ENCODE data around the gene ACER1. TPM values are rescaled to one million over a fixed set of nuclear protein-coding genes. Genes with fewer than 3 reads are reported as not detected.

ACER1 gene
- total and polyA plus RNA-seq, 10 of the 15 experiments (the other 5 are each of a cell fraction or from before 2014, with no cell fraction given) = not detected

DNA sequence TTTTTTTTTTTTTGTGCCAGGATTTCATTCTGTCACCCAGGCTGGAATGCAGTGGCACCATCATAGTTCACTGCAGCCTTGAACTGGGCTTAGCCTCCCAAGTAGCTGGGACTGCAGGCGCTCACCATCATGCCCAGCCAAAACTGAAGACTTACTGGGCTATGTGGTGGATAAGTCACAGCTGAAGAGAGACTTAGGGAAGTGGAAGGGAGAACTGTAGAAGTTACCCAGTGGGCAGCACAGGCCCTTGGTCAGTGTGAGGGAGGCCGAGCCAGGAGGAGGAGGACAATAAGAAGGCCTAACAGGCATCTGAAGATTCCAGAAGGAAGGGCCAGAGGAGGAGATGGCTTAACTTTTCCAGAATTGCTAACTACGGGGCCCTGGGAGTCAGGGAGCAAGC, 46.3 kb upstream of the ACER1 start (continued):
- no peak for TF ChIP-seq PML (IDR thresholded peaks at IDR 0.05; ENCODE audit: low read length)
- no peak for TF ChIP-seq PAX8 (IDR thresholded peaks at IDR 0.05)
- TF ChIP-seq RELB (IDR thresholded peaks at IDR 0.05; ENCODE audit: low read depth) = no peak
- no peak for TF ChIP-seq CUX1 (IDR thresholded peaks at IDR 0.05; ENCODE audit: insufficient replicate concordance, low read depth, low read length)
- no peak for TF ChIP-seq MXI1 (IDR thresholded peaks at IDR 0.05; ENCODE audit: low read depth, low read length)
- no peak for TF ChIP-seq YY1 (IDR thresholded peaks at IDR 0.05; ENCODE audit: low read depth, low read length)

GRCh38 chr19:6378486-6378885, 45.1 kb upstream of the ACER1 start:
- H2AFZ ChIP-seq (ENCODE audit: control insufficient read depth, low read depth, low read length) = no peak overlapping the region
- H3K27ac ChIP-seq (ENCODE audit: control insufficient read depth, insufficient read depth) = no peak overlapping the region
- H3K4me3 ChIP-seq = no peak overlapping the region
- ChIA-PET RAD21 (ENCODE audit: unreplicated experiment) (no interaction called here), POLR2A (no interaction called here), CTCF (no interaction called here), SMC1A (ENCODE audit: uncharacterized antibody, unreplicated experiment) (no interaction called here)
- H4K20me1 ChIP-seq (ENCODE audit: control insufficient read depth, insufficient read depth) = no peaks in the 10 kb centered on the region
- no peak for DNase-seq (ENCODE audit: low read depth, low spot score)
- no peak for ATAC-seq
- WGBS (ENCODE audit: insufficient coverage, insufficient replicate concordance, low lambda C conversion rate, missing lambda C conversion rate) = 91% methylated on average over 9 of the region's 9 CpGs
- no peaks in the 10 kb centered on the region for H3K4me1 ChIP-seq (ENCODE audit: control insufficient read depth, insufficient read depth, low read length)
- H3K4me2 ChIP-seq (ENCODE audit: control insufficient read depth, insufficient read depth) = no peak overlapping the region
- intact Hi-C loops (cut with micrococcal nuclease; ENCODE audit: unreplicated experiment) (no loop called here), in situ Hi-C loops (cut with MboI) (no loop called here)
- peaks cover 21 to 26% of the 10 kb centered on the region in 2 experiments for H3K36me3 ChIP-seq (ENCODE audit: control insufficient read depth in 2 of 2, insufficient read depth in 2 of 2, low read length in 1 of 2)
- no peak for FAIRE-seq
- H3K27me3 ChIP-seq (replicated peaks in 1 of 2; ENCODE audit: control insufficient read depth in 2 of 2, insufficient read depth in 2 of 2, low read length in 1 of 2) = no peaks in the 10 kb centered on the region
- H3K9me3 ChIP-seq (replicated peaks; ENCODE audit: control insufficient read depth, insufficient read depth, low read length) = peaks cover 1% of the 10 kb centered on the region; the same call in 1 of the 3 replicates
- TF ChIP-seq, protein P1, sequence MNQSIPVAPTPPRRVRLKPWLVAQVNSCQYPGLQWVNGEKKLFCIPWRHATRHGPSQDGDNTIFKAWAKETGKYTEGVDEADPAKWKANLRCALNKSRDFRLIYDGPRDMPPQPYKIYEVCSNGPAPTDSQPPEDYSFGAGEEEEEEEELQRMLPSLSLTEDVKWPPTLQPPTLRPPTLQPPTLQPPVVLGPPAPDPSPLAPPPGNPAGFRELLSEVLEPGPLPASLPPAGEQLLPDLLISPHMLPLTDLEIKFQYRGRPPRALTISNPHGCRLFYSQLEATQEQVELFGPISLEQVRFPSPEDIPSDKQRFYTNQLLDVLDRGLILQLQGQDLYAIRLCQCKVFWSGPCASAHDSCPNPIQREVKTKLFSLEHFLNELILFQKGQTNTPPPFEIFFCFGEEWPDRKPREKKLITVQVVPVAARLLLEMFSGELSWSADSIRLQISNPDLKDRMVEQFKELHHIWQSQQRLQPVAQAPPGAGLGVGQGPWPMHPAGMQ (IDR thresholded peaks at IDR 0.05; ENCODE audit: borderline replicate concordance) = no peak
- TF ChIP-seq TARDBP (IDR thresholded peaks at IDR 0.05; ENCODE audit: borderline replicate concordance) (no peak), IRF3 (IDR thresholded peaks at IDR 0.05) (no peak), TCF12 (IDR thresholded peaks at IDR 0.05; ENCODE audit: low read depth, low read length) (no peak), HDAC2 (IDR thresholded peaks at IDR 0.05) (no peak), NRF1 (conservative IDR thresholded peaks at IDR 0.05; ENCODE audit: low read depth, low read length) (no peak), EGR1 (IDR thresholded peaks at IDR 0.05; ENCODE audit: borderline replicate concordance in 1 of 2, low read depth in 2 of 2, low read length in 2 of 2) (no peak)
- no TSS peak for BruUV-seq (replicated peaks)
- no peaks in the 10 kb centered on the region; the same call in 1 of the 2 replicates for H3K79me2 ChIP-seq (ENCODE audit: control insufficient read depth, insufficient read depth, low read length)
- no peak overlapping the region for H3K9ac ChIP-seq (ENCODE audit: control insufficient read depth, insufficient read depth, low read length)
